Glomerular visceral epithelial cell (primary cell): ENCODE results near the gene GBP5.
"Not testable (repeated sequence)": the region's sequence is repeated elsewhere in the genome, so short reads cannot be mapped to it uniquely, and the experiment has no call there.

Source experiments
- DNase-seq: peaks from one replicate; pipeline ENCODE4 v3.0.0-alpha.2; 2016; ENCODE audit errors: extremely low spot score

Gene GBP5

GRCh38 chr1:89272269-89273041, at the start of gene GBP5:
Gene GBP5, minus strand, starts transcription at chr1:89272860. Its CDS starts 3,305 bp downstream, at chr1:89269555.
- not testable (repeated sequence) for DNase-seq

GRCh38 chr1:89322402-89322801, 49.7 kb upstream of the GBP5 start:
- DNase-seq = no peak

GRCh38 chr1:89312572-89312971, 39.9 kb upstream of the GBP5 start:
- no peak for DNase-seq

GRCh38 chr1:89311757-89312156, 39.1 kb upstream of the GBP5 start:
- peak; percentile 6 for DNase-seq

GRCh38 chr1:89310976-89311375, 38.3 kb upstream of the GBP5 start:
- no peak for DNase-seq

- no peak for DNase-seq
These were observed 37.8 kb upstream of the GBP5 start for GRCh38 chr1:89310505-89310904.

- no peak for DNase-seq
These were observed 37.2 kb upstream of the GBP5 start for GRCh38 chr1:89309828-89310227.

GRCh38 chr1:89306273-89306672, 33.6 kb upstream of the GBP5 start:
- no peak for DNase-seq

GRCh38 chr1:89305493-89305892, 32.8 kb upstream of the GBP5 start:
- DNase-seq = no peak

GRCh38 chr1:89304572-89305230, 32.0 kb upstream of the GBP5 start:
- DNase-seq = no peak

GRCh38 chr1:89302697-89303332, 30.2 kb upstream of the GBP5 start:
- DNase-seq = no peak

GRCh38 chr1:89299739-89300463, 27.2 kb upstream of the GBP5 start:
- not testable (repeated sequence) for DNase-seq

GRCh38 chr1:89298461-89298860, 25.8 kb upstream of the GBP5 start:
- DNase-seq = no peak

- no peak for DNase-seq
These were observed 22.5 kb upstream of the GBP5 start for GRCh38 chr1:89295187-89295586.

GRCh38 chr1:89291276-89291675, 18.6 kb upstream of the GBP5 start:
- DNase-seq = no peak

- no peak for DNase-seq
These were observed 15.3 kb upstream of the GBP5 start for GRCh38 chr1:89288051-89288340.

GRCh38 chr1:89287181-89288050, 14.8 kb upstream of the GBP5 start:
- DNase-seq = no peak

- no peak for DNase-seq
These were observed 14.0 kb upstream of the GBP5 start for GRCh38 chr1:89286549-89287180.

GRCh38 chr1:89285745-89286380, 13.2 kb upstream of the GBP5 start:
- no peak for DNase-seq

GRCh38 chr1:89284078-89284763, 11.6 kb upstream of the GBP5 start:
- DNase-seq = not testable (repeated sequence)
